Adipocyte (in vitro differentiated cells): ENCODE results near the gene CEBPE.

Experiments used
- DNase-seq: peaks from one replicate; pipeline ENCODE4 v3.0.0-alpha.2; 2015; ENCODE audit warnings: low read depth
- H3K27me3 ChIP-seq: replicated peaks from 2 replicates; pipeline ENCODE4 v1.7.0; 2013; ENCODE audit warnings: mild to moderate bottlenecking, low read length, moderate library complexity; ENCODE audit not compliant: control insufficient read depth, insufficient read depth
- H3K36me3 ChIP-seq: 2 replicates; pipeline ENCODE4 v1.7.0; 2013; ENCODE audit warnings: low read length, mild to moderate bottlenecking, moderate library complexity; ENCODE audit not compliant: control insufficient read depth, insufficient read depth, severe bottlenecking
- H3K4me1 ChIP-seq: 2 replicates; pipeline ENCODE4 v1.7.0; 2013; ENCODE audit warnings: mild to moderate bottlenecking, low read length, moderate library complexity; ENCODE audit not compliant: control insufficient read depth, insufficient read depth
- H3K4me3 ChIP-seq: 2 replicates; pipeline ENCODE4 v1.7.0; 2013; ENCODE audit warnings: mild to moderate bottlenecking, low read length, moderate library complexity
- H3K9ac ChIP-seq: 2 replicates; pipeline ENCODE4 v1.7.0; 2013; ENCODE audit warnings: mild to moderate bottlenecking, low read length, moderate library complexity
- H3K9me3 ChIP-seq: 2 replicates; pipeline ENCODE4 v1.7.0; 2013; ENCODE audit warnings: mild to moderate bottlenecking, low read length, moderate library complexity; ENCODE audit not compliant: control insufficient read depth

CEBPE gene

DNA sequence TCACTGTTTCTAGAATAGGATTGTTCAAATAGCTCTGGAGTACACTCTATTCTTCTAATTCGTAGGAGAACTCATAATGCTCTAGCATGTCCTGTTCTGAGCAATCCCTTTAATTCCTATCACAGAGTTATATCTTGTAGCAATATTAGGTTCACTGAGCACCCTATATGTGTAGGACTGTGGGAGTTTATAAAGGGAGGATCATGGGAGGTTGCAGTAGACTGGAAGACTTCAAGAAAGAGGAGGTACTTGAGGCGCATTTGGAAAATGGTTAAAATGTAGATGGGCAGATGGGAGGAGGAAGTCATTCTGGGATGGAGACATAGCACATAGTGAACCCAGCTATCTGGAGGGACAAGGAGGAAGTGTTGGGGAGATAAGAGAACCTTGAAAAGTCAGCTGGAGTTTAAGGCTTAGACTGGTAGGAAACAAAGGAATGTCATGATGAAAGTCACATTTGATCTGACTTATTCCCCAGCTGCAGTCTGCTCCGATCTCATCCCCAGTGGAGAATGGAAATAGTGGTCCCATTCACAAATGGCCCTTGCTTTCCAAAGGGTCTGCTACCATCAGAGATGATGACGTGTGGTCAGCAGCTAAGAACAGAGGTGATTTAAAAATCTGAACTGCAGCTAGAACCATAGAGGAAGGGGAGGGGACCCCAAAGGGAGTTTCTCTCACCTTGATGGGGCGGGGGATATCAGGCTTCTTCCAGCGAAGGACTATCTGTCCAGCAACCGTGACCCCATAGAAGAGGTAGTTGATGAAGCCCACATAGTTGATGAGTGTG, 10.1 kb upstream of the CEBPE start:
- H3K9me3 ChIP-seq, result no peaks in the 10 kb centered on the region
- H3K27me3 ChIP-seq, result no peaks in the 10 kb centered on the region
- no peak overlapping the region for H3K9ac ChIP-seq
- no peak for DNase-seq
- H3K36me3 ChIP-seq, result peaks cover 24% of the 10 kb centered on the region
- H3K4me3 ChIP-seq, result no peak overlapping the region
- peaks cover 28% of the 10 kb centered on the region for H3K4me1 ChIP-seq

DNA sequence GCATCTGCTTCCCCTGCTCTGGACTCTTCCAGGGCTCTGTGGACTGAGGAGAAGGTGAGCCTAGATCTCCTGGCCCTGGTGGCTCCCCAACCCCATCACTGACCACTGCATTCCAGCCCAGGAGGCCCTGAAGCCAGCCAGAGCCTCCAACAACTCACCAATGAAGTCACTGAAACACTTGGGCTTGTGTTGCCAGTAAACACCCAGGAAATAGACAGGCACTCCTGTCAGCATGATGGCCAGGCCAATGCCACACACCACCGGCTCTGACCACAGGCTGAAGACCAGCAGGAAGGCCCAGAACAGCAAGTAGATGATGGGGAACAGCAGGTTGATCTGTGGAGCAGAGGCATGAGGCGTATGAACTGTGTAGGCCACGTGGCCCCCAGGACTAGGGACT, 8.8 kb upstream of the CEBPE start:
- Histone ChIP-seq H3K4me1 (peaks cover 40% of the 10 kb centered on the region), H3K9ac (no peak overlapping the region), H3K36me3 (peaks cover 24% of the 10 kb centered on the region), H3K27me3 (no peaks in the 10 kb centered on the region), H3K4me3 (no peak overlapping the region), H3K9me3 (no peaks in the 10 kb centered on the region)
- DNase-seq, result no peak

DNA sequence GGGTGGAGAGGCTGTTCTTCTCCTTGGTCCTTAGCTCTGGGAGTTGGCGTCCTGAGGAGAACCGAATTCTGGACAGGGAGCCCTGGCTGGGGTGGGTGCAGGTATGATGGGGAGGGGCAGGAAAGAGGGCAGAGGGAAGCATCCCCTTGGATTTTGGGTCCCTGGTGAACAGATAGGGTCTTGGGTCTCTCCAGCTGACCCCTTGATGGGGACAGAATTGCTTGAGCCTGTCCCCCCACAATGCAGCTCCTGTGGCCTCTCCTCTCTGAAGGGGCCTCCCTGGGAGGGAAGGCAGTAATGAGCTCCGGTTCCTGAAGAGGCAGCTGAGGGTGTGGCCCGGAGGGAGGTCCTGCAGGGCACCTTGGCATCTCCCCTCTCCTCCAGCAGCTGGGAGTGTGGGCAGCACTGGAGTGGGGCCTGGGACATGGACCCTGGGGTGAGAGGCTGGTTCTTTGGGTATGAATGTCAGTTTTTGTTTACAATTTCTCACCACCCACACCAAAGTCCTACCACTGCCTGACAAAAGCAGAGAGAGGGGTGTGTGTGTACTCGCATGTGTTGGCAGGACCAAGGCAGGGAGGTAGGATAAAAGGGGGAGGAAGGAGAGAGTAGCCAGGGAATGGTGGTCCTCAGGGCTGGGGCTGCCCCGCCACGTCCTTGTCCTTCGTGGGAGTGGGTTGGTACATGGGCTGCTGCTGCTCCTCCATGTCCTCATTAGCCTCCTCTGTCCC, 7.7 kb upstream of the CEBPE start:
- Histone ChIP-seq H3K9me3 (no peaks in the 10 kb centered on the region), H3K4me1 (peaks cover 40% of the 10 kb centered on the region), H3K9ac (no peak overlapping the region), H3K36me3 (peaks cover 24% of the 10 kb centered on the region), H3K27me3 (no peaks in the 10 kb centered on the region), H3K4me3 (no peak overlapping the region)
- DNase-seq, result no peak

DNA sequence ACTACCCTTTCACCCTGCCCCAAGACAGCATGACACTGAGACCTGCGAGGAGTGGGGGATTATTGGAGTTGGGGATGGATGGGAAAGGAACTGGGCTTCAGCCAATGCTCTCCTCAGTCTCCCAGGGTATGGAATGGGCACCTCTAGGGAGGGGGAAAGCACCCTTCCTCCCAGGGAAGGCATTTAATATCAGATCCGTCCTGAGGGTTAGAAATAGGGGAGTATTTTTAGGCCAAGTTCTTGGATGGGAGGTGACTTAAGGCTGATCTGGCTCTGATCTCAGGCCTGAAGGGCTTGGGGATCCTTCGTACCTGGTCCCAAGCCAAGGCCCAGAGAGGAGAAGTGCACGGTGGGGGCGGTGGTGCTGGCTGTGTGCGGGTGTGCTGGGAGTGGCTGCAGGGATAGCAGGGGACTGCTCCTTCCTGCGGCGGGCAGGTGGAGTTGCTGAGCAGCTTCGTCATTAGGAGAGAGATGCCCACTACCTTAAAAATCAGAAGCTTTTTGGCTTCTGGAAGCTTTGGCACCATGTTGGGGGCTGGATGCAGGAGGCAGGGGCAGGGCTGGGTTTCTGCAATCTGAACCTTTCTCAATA, 7.0 kb upstream of the CEBPE start:
- H3K4me1 ChIP-seq, result peaks cover 45% of the 10 kb centered on the region
- H3K9ac ChIP-seq, result no peak overlapping the region
- H3K27me3 ChIP-seq, result no peaks in the 10 kb centered on the region
- H3K4me3 ChIP-seq, result no peak overlapping the region
- DNase-seq, result no peak
- no peaks in the 10 kb centered on the region for H3K9me3 ChIP-seq
- peaks cover 19% of the 10 kb centered on the region for H3K36me3 ChIP-seq

DNA sequence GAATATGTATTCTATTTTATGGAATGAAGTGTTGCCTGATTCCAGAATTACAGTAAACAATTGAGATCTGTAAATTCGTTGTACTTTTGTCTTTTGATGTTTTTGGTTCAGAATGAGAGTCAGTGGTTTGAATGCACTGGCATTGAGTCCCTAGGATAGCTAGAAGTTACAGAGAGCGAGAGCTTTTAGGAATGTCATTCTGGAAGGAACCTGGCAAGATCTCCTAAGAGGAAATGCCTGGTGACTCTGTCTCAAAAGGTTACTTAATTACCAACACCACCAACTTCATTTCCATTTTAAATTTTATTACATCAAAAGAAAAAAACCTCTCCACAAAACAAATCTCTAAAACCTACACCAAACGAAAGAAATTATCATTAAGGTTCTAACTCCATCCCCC, 6.0 kb upstream of the CEBPE start:
- no peak for DNase-seq
- Histone ChIP-seq H3K9me3 (no peaks in the 10 kb centered on the region), H3K4me3 (no peak overlapping the region)

DNA sequence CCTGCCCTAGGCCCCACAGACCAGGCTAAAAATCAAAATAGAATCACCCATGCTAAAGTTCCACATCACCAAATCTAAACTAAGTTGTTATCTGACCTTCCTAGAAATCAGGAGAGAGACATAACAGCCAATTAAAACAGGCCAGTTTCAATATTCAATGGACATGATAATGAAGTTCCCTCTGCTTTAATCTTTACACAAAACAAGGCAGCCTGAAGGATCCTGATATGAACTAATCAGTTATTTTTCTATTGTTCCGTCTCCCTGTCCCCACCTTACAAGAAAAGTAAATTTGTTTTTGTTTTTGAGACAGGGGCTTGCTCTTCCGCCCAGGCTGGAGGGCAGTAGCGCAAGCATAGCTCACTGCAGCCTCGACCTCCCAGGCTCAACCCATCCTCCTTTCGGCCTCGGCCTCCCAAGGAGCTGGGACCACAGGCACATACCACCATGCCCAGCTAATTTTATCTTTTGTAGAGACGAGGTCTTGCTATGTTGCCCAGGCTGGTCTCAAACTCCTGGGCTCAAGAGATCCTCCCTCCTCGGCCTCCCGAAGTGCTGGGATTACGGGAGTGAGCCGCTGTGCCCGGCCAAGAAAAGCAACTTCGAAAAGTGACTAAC, 5.4 kb upstream of the CEBPE start:
- no peaks in the 10 kb centered on the region for H3K27me3 ChIP-seq
- no peak overlapping the region for H3K4me3 ChIP-seq
- H3K9me3 ChIP-seq, result no peaks in the 10 kb centered on the region
- no peak overlapping the region for H3K9ac ChIP-seq
- no peak for DNase-seq
- H3K4me1 ChIP-seq, result peaks cover 45% of the 10 kb centered on the region
- peaks cover 16% of the 10 kb centered on the region for H3K36me3 ChIP-seq

More for the DNA sequence above, 6.0 kb upstream of the CEBPE start:
- Histone ChIP-seq H3K27me3 (no peaks in the 10 kb centered on the region), H3K36me3 (peaks cover 19% of the 10 kb centered on the region), H3K9ac (no peak overlapping the region), H3K4me1 (peaks cover 45% of the 10 kb centered on the region)

DNA sequence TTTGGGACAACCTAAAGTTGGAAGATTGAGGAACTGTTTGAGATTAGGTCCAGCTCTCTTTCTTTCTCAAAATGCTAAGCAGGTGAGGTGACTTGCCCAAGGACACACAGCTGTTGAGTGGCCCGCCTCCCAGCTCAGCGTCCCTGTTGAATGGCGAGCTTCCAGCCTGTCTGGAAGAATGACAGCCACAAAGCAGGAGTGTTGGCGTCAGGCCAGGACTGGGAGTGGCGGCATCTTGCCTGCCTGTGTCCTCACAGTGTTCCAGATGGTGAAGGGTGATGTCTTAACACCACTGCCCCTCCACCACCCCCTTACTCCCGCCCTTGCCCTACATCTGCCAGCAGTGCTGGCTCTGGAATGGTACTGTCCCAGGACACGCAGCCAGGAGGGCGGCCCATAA, 4.4 kb upstream of the CEBPE start:
- Histone ChIP-seq H3K27me3 (no peaks in the 10 kb centered on the region), H3K36me3 (peaks cover 6% of the 10 kb centered on the region)
- no peak for DNase-seq

DNA sequence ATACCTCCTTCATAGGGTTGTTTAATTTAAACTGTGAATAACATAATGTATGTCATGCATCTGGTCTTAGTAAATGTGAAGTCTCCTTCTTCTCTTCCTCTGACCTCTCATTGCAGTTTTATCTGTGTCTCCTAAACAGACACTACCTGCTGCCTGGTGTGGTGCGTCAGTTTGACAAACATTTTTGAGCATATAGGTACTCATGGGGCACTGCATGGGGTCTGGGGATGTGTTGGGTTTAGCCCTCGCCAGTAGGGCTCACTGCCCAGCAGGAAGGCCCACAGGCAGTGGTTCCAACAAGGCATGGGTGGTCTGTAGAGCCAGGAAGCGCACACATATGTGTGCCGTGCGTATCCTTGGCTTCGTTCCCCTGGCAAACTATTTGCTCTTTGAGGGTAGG, 3.0 kb upstream of the CEBPE start:
- peaks cover 45% of the 10 kb centered on the region for H3K4me1 ChIP-seq
- no peaks in the 10 kb centered on the region for H3K9me3 ChIP-seq
- no peak for DNase-seq

More for the DNA sequence above, 4.4 kb upstream of the CEBPE start:
- no peak overlapping the region for H3K9ac ChIP-seq
- no peak overlapping the region for H3K4me3 ChIP-seq
- H3K4me1 ChIP-seq, result peaks cover 45% of the 10 kb centered on the region
- H3K9me3 ChIP-seq, result no peaks in the 10 kb centered on the region

DNA sequence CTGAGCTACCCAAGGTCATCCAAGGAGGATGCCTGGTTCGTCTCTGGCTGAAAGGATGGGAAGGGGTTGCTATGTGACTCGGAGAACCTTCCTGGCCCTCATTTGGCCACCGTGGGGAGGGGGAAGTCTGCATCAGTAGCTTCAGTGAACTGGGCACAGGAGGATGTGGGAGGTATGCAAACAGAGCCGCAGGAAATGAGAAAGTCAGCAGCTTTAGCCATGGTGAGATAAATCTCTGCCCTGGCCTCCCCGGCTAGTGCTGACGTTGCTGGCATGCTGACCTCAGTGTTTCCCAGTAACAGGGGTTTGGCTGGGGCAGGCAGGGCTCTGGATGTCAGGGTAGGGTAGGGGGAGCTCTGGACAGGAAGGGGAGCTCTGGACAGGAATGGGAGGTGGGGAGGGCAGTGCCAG, 2.3 kb upstream of the CEBPE start:
- H3K9ac ChIP-seq, result no peak overlapping the region
- no peak overlapping the region for H3K4me3 ChIP-seq
- no peaks in the 10 kb centered on the region for H3K36me3 ChIP-seq
- H3K4me1 ChIP-seq, result peaks cover 39% of the 10 kb centered on the region
- H3K9me3 ChIP-seq, result no peaks in the 10 kb centered on the region
- peak; percentile 34 for DNase-seq
- no peaks in the 10 kb centered on the region for H3K27me3 ChIP-seq

More for the DNA sequence above, 3.0 kb upstream of the CEBPE start:
- Histone ChIP-seq H3K36me3 (no peaks in the 10 kb centered on the region), H3K9ac (no peak overlapping the region), H3K27me3 (no peaks in the 10 kb centered on the region), H3K4me3 (no peak overlapping the region)

DNA sequence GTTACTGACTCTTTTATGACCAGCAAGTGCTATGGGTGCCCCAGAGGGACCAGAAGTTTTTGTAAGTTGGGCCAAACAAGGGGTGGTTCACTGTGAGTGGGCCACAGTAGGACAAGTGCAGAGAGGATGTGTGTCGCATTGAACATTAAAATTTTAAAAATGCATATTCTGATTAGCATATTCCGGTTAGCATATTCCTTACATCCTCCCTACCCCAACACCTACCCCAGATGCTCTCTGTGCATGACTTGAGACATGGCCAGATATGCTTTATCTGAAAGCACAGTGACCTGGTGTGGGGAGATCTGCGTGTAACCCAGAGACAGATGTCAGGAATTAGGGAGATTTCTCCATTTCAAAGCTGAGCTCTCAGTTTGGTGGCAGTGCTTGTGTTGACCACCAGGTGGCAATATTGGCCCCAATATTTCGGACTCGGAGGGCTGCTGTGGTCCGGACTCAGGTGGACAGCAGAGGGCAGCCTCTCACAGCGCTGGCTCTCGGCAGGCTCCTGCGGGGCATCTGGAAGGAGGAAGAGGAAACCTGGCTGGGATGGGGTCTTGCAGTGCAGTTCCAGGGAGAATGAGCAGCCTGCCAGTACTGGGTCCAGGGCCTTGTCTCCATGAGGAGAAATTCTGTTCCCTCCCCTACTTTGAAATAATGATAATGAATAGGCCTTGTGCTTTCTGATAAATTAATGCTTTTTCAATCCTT, 1.6 kb upstream of the CEBPE start:
- Histone ChIP-seq H3K9ac (no peak overlapping the region), H3K4me3 (no peak overlapping the region), H3K36me3 (no peaks in the 10 kb centered on the region), H3K27me3 (no peaks in the 10 kb centered on the region), H3K9me3 (no peaks in the 10 kb centered on the region), H3K4me1 (peaks cover 32% of the 10 kb centered on the region)
- peak; percentile 96 for DNase-seq
